ENCODE results near the gene DNAJC5. TPM values are rescaled to one million over a fixed set of nuclear protein-coding genes. Genes with fewer than 3 reads are reported as not detected.

The DNAJC5 gene
- total RNA-seq, 1 experiment from 2014 or later = 28.5 TPM

DNA sequence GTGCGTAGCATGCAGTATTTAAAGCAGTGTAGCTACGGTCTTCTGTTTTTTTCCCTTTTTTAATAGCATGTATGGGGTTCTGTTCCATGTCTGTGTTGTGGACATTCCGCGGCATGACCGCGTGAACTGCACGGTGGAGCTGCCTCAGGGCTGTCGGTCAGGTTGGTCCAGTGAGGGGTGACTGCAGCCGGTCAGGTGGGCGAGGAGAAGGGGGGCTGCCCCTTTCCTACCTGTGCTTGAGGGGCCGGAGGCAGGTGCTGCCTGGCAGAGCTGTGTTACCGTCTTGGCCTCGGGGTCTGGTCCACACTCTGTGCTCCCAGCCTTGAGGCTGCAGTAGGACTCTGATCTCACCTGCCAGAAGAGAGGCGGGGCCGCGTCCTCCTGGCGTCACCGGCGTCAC lies 36.8 kb downstream of the DNAJC5 start (continued):
- TF ChIP-seq, protein P1, sequence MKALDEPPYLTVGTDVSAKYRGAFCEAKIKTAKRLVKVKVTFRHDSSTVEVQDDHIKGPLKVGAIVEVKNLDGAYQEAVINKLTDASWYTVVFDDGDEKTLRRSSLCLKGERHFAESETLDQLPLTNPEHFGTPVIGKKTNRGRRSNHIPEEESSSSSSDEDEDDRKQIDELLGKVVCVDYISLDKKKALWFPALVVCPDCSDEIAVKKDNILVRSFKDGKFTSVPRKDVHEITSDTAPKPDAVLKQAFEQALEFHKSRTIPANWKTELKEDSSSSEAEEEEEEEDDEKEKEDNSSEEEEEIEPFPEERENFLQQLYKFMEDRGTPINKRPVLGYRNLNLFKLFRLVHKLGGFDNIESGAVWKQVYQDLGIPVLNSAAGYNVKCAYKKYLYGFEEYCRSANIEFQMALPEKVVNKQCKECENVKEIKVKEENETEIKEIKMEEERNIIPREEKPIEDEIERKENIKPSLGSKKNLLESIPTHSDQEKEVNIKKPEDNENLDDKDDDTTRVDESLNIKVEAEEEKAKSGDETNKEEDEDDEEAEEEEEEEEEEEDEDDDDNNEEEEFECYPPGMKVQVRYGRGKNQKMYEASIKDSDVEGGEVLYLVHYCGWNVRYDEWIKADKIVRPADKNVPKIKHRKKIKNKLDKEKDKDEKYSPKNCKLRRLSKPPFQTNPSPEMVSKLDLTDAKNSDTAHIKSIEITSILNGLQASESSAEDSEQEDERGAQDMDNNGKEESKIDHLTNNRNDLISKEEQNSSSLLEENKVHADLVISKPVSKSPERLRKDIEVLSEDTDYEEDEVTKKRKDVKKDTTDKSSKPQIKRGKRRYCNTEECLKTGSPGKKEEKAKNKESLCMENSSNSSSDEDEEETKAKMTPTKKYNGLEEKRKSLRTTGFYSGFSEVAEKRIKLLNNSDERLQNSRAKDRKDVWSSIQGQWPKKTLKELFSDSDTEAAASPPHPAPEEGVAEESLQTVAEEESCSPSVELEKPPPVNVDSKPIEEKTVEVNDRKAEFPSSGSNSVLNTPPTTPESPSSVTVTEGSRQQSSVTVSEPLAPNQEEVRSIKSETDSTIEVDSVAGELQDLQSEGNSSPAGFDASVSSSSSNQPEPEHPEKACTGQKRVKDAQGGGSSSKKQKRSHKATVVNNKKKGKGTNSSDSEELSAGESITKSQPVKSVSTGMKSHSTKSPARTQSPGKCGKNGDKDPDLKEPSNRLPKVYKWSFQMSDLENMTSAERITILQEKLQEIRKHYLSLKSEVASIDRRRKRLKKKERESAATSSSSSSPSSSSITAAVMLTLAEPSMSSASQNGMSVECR (CRISPR knock-in tag; IDR thresholded peaks at IDR 0.05; ENCODE audit: borderline replicate concordance) = no peak
- no peak for TF ChIP-seq ZNF138 (CRISPR knock-in tag; conservative IDR thresholded peaks at IDR 0.05)
- no peak for TF ChIP-seq ETV6 (CRISPR knock-in tag; IDR thresholded peaks at IDR 0.05)
- TF ChIP-seq, protein P2, sequence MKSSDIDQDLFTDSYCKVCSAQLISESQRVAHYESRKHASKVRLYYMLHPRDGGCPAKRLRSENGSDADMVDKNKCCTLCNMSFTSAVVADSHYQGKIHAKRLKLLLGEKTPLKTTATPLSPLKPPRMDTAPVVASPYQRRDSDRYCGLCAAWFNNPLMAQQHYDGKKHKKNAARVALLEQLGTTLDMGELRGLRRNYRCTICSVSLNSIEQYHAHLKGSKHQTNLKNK (CRISPR knock-in tag; IDR thresholded peaks at IDR 0.05) = no peak
- TF ChIP-seq MLX (CRISPR knock-in tag; IDR thresholded peaks at IDR 0.05) = no peak
- no peak for TF ChIP-seq ZNF263 (CRISPR knock-in tag; IDR thresholded peaks at IDR 0.05; ENCODE audit: low read depth)
- no peak for TF ChIP-seq ZNF219 (CRISPR knock-in tag; IDR thresholded peaks at IDR 0.05; ENCODE audit: borderline replicate concordance)
- no peak for TF ChIP-seq IRF2 (CRISPR knock-in tag; IDR thresholded peaks at IDR 0.05; ENCODE audit: borderline replicate concordance, low read depth)
- TF ChIP-seq, protein P3, sequence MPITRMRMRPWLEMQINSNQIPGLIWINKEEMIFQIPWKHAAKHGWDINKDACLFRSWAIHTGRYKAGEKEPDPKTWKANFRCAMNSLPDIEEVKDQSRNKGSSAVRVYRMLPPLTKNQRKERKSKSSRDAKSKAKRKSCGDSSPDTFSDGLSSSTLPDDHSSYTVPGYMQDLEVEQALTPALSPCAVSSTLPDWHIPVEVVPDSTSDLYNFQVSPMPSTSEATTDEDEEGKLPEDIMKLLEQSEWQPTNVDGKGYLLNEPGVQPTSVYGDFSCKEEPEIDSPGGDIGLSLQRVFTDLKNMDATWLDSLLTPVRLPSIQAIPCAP (CRISPR knock-in tag; IDR thresholded peaks at IDR 0.05) = no peak
- no peak for TF ChIP-seq FOXP1 (CRISPR knock-in tag; IDR thresholded peaks at IDR 0.05; ENCODE audit: borderline replicate concordance)
- TF ChIP-seq RELA (CRISPR knock-in tag; IDR thresholded peaks at IDR 0.05; ENCODE audit: borderline replicate concordance) = no peak
- TF ChIP-seq TEAD1 (CRISPR knock-in tag; IDR thresholded peaks at IDR 0.05) = no peak

- peaks cover 42% of the 10 kb centered on the region for H3K36me3 Mint-ChIP-seq
- H3K4me1 Mint-ChIP-seq = no peaks in the 10 kb centered on the region
- H3K4me3 Mint-ChIP-seq = no peak overlapping the region
- no peak for TF ChIP-seq STAT6 (CRISPR knock-in tag; conservative IDR thresholded peaks at IDR 0.05; ENCODE audit: low read depth)
- TF ChIP-seq, protein P4, sequence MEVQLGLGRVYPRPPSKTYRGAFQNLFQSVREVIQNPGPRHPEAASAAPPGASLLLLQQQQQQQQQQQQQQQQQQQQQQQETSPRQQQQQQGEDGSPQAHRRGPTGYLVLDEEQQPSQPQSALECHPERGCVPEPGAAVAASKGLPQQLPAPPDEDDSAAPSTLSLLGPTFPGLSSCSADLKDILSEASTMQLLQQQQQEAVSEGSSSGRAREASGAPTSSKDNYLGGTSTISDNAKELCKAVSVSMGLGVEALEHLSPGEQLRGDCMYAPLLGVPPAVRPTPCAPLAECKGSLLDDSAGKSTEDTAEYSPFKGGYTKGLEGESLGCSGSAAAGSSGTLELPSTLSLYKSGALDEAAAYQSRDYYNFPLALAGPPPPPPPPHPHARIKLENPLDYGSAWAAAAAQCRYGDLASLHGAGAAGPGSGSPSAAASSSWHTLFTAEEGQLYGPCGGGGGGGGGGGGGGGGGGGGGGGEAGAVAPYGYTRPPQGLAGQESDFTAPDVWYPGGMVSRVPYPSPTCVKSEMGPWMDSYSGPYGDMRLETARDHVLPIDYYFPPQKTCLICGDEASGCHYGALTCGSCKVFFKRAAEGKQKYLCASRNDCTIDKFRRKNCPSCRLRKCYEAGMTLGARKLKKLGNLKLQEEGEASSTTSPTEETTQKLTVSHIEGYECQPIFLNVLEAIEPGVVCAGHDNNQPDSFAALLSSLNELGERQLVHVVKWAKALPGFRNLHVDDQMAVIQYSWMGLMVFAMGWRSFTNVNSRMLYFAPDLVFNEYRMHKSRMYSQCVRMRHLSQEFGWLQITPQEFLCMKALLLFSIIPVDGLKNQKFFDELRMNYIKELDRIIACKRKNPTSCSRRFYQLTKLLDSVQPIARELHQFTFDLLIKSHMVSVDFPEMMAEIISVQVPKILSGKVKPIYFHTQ (CRISPR knock-in tag; IDR thresholded peaks at IDR 0.05) = no peak
- H3K27ac Mint-ChIP-seq = no peak overlapping the region
- DNase-seq (ENCODE audit: low spot score) (no peak), ATAC-seq (no peak)
- H3K9me3 Mint-ChIP-seq = no peaks in the 10 kb centered on the region
- ChIA-PET POLR2A (interaction anchor here (0.6 kb wide), 1 partner anchor 31 kb away, joined by 3 read pairs; no protein-coding TSS in a partner anchor), CTCF (interaction anchor here (1.0 to 2.6 kb wide), 8 partner anchors 10 to 395 kb away, joined by 3 to 21 read pairs (median 6); partner anchors contain the start of genes PRPF6, PTK6 and UCKL1)
- H3K27me3 Mint-ChIP-seq (ENCODE audit: low read depth) = no peaks in the 10 kb centered on the region
These were observed 37.8 kb downstream of the DNAJC5 start for GRCh38 chr20:63932606-63933160.
